GM19238 (cell line): ENCODE results near the gene UST.
"Not testable (repeated sequence)": the region's sequence is repeated elsewhere in the genome, so short reads cannot be mapped to it uniquely, and the experiment has no call there.

ENCODE experiments used
- DNase-seq: peaks from one replicate; pipeline ENCODE4 v3.0.0; 2011; ENCODE audit warnings: low spot score; ENCODE audit not compliant: insufficient read length

Gene UST

GRCh38 chr6:148868314-148868713, 121.5 kb downstream of the UST start:
- DNase-seq, result no peak

GRCh38 chr6:148868901-148869300, 122.1 kb downstream of the UST start:
- no peak for DNase-seq

GRCh38 chr6:148869585-148869984, 122.8 kb downstream of the UST start:
- no peak for DNase-seq

GRCh38 chr6:148873154-148873553, 126.3 kb downstream of the UST start:
- no peak for DNase-seq

GRCh38 chr6:148873868-148874267, 127.0 kb downstream of the UST start:
- no peak for DNase-seq

- no peak for DNase-seq
Observed at GRCh38 chr6:148874698-148875293, 128.0 kb downstream of the UST start.

GRCh38 chr6:148878683-148879082, 131.9 kb downstream of the UST start:
- DNase-seq, result no peak

GRCh38 chr6:148880742-148881141, 133.9 kb downstream of the UST start:
- DNase-seq, result not testable (repeated sequence)

GRCh38 chr6:148881593-148882311, 134.9 kb downstream of the UST start:
- DNase-seq, result no peak

- DNase-seq, result no peak
Observed at GRCh38 chr6:148883270-148883669, 136.4 kb downstream of the UST start.

GRCh38 chr6:148884461-148884860, 137.6 kb downstream of the UST start:
- no peak for DNase-seq

GRCh38 chr6:148885136-148885865, 138.5 kb downstream of the UST start:
- DNase-seq, result no peak

GRCh38 chr6:148885925-148886845, 139.4 kb downstream of the UST start:
- no peak for DNase-seq

GRCh38 chr6:148887181-148887580, 140.4 kb downstream of the UST start:
- DNase-seq, result no peak

- DNase-seq, result no peak
Observed at GRCh38 chr6:148888856-148889255, 142.0 kb downstream of the UST start.

- DNase-seq, result no peak
Observed at GRCh38 chr6:148890096-148890495, 143.3 kb downstream of the UST start.

- no peak for DNase-seq
Observed at GRCh38 chr6:148890652-148891404, 144.0 kb downstream of the UST start.

- no peak for DNase-seq
Observed at GRCh38 chr6:148891405-148891783, 144.6 kb downstream of the UST start.

- no peak for DNase-seq
Observed at GRCh38 chr6:148892247-148892646, 145.4 kb downstream of the UST start.

GRCh38 chr6:148893073-148893472, 146.2 kb downstream of the UST start:
- DNase-seq, result no peak

- no peak for DNase-seq
Observed at GRCh38 chr6:148893481-148893880, 146.7 kb downstream of the UST start.
